ENCODE measurements around the gene PARN. TPM values are rescaled to one million over a fixed set of nuclear protein-coding genes. Genes with fewer than 3 reads are reported as not detected.
"Not testable (repeated sequence)": the region's sequence is repeated elsewhere in the genome, so short reads cannot be mapped to it uniquely, and the experiment has no call there.

The PARN gene
- polyA plus RNA-seq, 3 donors, result 10.6 to 16.6 (median 13.2) TPM

DNA sequence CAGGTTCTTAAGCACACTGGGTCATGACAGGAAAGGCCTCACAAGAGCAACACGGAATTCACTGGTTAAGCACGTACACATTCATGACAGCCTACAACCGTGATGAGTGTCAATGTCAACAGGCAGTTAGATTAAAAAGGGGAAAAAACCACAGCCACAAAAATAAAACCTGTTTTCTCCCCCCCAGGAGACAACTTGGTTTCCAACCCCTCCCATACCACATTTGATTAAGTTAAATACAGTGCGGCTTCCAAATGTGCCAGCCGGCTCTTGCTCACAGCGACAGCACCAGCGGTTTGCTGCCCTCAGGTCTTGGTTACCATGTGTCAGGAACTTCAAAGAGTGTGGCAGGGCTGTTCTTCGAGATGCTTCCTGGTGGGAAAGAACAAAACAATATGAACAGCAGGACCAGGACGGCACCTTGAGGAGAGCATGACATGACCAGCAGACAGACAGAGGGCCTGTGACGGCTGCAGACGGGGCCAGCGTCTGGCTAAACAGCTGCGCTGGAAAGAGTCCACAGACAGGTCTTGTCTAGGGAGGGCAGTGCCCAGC lies 193.6 kb downstream of the PARN start:
- H3K27ac ChIP-seq (ENCODE audit: low read depth, low read length), result no peak overlapping the region
- 85 to 92% (median 90%) methylated on average over 13 of the region's 13 CpGs for WGBS, 3 donors

- WGBS, 3 donors, result 89 to 94% (median 94%) methylated on average over 8 of the region's 8 CpGs
- no peak overlapping the region for H3K27ac ChIP-seq (ENCODE audit: low read depth, low read length)
Measured at GRCh38 chr16:14434860-14435259, 195.2 kb downstream of the PARN start.

DNA sequence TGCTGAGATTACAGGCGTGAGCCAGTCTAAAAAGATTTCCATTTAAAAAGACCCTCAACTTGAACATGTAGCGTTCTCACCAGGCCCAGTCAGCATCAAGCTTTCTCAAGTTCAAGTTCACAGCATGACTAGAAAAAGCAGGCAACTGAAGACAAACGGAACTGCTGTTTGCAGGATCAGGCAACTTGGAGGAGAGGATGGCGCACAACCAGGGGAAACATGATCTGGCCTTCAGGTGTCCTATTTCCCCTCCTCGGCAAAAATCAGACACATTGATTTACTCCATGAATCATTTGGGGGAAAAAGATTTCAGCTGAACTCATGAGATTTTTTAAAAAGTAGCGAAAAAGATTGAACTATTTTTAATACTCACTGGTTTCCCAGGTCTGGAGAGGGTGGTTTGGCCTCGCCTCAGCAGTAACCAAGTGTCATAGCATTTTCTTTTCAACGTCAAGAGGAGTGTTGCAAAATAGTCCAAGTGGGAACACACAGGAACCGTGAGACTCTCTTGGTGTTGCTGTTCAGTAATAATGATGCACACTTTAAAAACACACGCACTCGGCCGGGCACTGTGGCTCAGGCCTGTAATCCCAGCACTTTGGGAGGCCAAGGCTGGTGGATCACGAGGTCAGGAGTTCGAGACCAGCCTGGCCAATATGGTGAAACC lies 201.0 kb downstream of the PARN start:
- not testable (repeated sequence) for H3K27ac ChIP-seq (ENCODE audit: low read depth, low read length)
- WGBS, 3 donors, result 89 to 92% (median 90%) methylated on average over 13 to 14 of the region's 14 CpGs

GRCh38 chr16:14428043-14428442 lies 202.0 kb downstream of the PARN start:
- WGBS, 3 donors, result 91 to 96% (median 92%) methylated on average over 4 of the region's 4 CpGs
- no peak overlapping the region for H3K27ac ChIP-seq (ENCODE audit: low read depth, low read length)

GRCh38 chr16:14427371-14427948 lies 202.6 kb downstream of the PARN start:
- WGBS, 3 donors, result 72 to 80% (median 79%) methylated on average over 9 of the region's 9 CpGs
- H3K27ac ChIP-seq (ENCODE audit: low read depth, low read length), result no peak overlapping the region

DNA sequence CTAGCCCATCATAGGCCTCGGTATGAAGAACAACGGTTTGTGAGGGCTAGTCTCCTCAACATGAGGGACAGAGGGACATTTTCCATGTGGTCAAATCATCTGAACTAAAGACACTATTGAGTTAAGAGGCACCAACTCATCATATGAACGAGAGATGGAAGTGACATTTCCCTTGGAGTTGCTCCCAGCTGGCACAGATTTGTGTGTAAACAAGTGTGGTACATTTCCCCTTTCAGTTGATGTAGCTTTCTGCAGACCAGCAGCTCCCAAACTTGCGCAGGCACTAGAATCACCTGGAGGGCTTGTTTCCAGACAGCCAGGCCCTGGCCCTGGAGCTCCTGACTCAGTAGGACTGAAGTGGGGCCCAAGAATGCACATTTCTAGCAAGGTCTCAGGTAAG lies 205.5 kb downstream of the PARN start:
- no peak overlapping the region for H3K27ac ChIP-seq (ENCODE audit: low read depth, low read length)
- 78 to 82% (median 80%) methylated on average over 4 of the region's 4 CpGs for WGBS, 3 donors

GRCh38 chr16:14423344-14423743 lies 206.7 kb downstream of the PARN start:
- no peak overlapping the region for H3K27ac ChIP-seq (ENCODE audit: low read depth, low read length)
- 85 to 95% (median 92%) methylated on average over 4 of the region's 4 CpGs for WGBS, 3 donors

GRCh38 chr16:14420721-14421488 lies 209.2 kb downstream of the PARN start:
- H3K27ac ChIP-seq (ENCODE audit: low read depth, low read length), result no peak overlapping the region
- 78 to 88% (median 82%) methylated on average over 18 of the region's 18 CpGs for WGBS, 3 donors

DNA sequence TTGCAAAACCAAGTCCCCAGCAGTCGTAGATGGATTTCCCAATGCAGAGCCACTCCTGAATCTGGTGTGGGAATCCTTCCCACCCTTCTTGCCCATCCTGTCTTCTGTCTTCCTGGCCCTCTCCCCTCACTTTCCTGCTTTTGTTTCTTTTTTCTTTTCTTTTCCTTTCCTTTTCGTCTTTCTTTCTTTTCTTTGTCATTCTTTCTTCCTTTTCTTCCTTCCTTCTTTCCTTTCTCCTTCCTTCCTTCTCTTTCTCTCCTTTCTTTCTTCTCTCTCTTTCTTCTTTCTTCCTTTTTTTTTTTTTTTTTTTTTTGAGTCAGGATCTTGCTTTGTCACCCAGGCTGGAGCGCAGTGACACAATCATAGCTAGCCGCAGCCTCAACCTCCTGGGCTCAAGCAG lies 209.8 kb downstream of the PARN start:
- not testable (repeated sequence) for H3K27ac ChIP-seq (ENCODE audit: low read depth, low read length)
- WGBS, 3 donors, result 68 to 88% (median 69%) methylated on average over 4 of the region's 4 CpGs

DNA sequence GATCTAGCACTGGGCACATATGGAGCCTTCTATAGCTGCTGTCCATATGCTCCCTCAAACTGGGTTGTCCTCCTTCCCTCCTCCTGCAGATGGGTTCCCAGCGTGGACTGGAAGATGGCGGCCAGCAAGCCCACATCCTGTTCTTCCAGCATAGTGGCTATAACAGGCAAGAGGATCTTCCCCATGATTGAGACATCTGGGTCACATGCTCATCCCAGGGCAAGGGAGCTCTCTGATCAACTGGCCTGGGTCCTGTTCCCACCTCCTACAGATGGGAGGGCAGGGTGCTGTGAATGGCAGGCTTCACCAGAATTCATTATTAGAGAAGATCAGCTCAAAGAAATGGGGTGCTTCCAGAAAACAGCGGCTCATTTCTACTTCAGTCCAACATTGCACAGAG lies 210.2 kb downstream of the PARN start:
- whole genome bisulfite sequencing, 3 donors, result 68 to 94% (median 75%) methylated on average over 3 of the region's 3 CpGs
- H3K27ac ChIP-seq (ENCODE audit: low read depth, low read length), result no peak overlapping the region

- WGBS, 3 donors, result 39 to 74% (median 67%) methylated on average over 6 of the region's 6 CpGs
- no peak overlapping the region for H3K27ac ChIP-seq (ENCODE audit: low read depth, low read length)
Measured at GRCh38 chr16:14418795-14419225, 211.2 kb downstream of the PARN start.

- 97 to 98% (median 98%) methylated on average over 3 of the region's 3 CpGs for WGBS, 3 donors
- H3K27ac ChIP-seq (ENCODE audit: low read depth, low read length), result no peak overlapping the region
Measured at GRCh38 chr16:14416184-14416583, 213.9 kb downstream of the PARN start.

DNA sequence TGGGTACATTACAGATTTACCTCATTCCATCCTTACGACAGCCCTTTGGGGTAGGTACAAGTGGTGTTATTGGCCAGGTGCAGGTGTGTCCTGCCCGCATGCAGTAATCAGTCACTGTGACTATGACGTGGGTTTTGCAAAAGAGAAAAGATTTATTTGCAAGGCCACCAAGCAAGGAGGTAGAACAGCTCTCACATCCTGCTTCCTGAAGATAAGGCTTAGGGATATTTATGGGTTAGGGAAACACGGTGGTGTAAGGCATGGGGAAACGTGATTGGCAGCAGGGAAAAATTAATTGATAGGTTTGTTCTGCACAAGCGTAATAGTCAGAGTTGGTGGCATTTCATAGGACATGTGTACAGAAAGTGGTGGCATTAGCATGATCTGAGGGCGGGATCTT lies 214.8 kb downstream of the PARN start:
- no peak overlapping the region for H3K27ac ChIP-seq (ENCODE audit: low read depth, low read length)
- 49 to 81% (median 55%) methylated on average over 7 of the region's 7 CpGs for WGBS, 3 donors

DNA sequence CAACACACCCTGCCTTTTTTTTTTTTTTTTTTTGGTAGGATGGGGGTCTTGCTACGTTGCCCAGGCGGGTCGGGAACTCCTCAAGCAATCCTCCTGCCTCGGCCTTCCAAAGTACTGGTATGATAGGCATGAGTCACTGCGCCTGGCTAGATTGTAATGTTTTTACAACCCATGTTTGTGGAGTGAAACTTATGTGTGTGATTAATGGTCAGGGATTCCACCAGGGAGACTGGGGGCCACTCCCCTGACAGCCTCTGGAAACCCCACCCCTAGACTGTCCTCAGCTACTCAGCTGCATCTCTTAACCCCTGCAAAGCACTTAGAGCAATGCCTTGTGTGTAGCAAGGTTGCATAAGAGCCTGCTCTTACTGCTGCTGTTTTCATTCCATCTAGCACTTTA lies 220.5 kb downstream of the PARN start:
- WGBS, 3 donors, result 50 to 73% (median 70%) methylated on average over 5 of the region's 5 CpGs
- H3K27ac ChIP-seq (ENCODE audit: low read depth, low read length), result no peak overlapping the region

- 95 to 100% (median 95%) methylated on average over 2 of the region's 2 CpGs for WGBS, 3 donors
- no peak overlapping the region for H3K27ac ChIP-seq (ENCODE audit: low read depth, low read length)
Measured at GRCh38 chr16:14407786-14408399, 222.2 kb downstream of the PARN start.

DNA sequence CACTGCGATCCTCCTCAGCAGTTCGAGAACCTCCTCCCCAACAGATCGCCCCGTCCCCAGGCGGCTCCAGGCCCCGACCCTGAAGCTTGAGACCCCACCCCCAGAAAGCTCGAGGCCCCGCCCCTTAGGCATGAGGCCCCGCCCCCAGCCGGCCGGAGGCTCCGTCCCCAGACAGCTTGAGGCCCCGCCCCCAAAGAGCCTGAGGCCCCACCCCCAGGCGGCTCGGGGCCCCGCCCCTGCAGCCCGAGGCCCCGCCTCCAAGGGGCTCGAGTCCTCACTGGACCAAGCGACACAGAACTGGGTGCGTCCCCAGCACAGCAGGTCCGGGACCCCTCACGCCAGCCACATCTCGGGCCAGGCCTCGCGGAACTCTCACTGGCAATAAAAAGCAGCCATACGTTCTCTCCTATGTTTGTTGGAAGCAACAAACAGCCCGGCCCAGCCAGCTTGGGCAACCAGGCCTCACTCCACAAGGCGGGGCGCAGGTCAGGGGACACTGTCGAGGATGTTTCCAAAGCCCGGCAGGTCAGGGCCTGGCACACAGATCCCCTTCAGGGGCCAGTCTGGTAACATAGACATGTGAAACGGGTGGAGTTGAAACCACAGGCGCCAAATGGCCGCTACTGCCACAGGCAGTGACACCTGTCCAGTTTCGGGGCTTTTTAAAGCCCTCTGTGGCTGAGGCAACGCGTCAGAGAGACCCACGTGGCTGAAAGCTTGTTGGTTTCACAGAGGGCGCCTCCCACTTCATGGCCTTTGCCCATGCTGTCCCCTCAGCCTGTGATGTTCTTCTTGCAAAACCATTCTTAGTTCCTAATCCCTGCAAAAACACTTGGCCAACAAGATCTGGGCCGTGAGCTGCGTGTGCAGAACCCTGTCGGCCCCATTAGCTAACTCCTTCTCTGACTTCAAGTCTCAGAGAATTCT lies 224.2 kb downstream of the PARN start:
- no peak overlapping the region for H3K27ac ChIP-seq (ENCODE audit: low read depth, low read length)
- WGBS, 3 donors, result 45 to 54% (median 48%) methylated on average over 41 to 43 of the region's 43 CpGs

DNA sequence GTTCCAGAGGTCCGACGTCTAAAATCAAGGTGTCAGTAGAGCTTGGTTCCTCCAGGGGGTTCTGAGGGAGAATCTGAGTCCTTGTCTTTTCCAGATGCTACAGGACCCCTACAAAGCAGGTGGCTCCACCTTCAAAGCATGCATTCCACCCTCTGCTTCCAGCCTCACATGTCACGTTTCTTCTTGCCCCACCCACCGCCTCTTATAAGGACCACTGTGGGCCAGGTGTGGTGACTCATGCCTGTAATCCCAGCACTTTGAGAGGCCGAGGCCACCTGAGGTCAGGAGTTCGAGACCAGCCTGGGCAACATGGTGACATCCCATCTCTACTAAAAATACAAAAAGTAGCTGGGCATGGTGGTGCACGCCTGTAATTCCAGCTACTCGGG lies 227.1 kb downstream of the PARN start:
- 87 to 93% (median 88%) methylated on average over 8 of the region's 8 CpGs for WGBS, 3 donors
- H3K27ac ChIP-seq (ENCODE audit: low read depth, low read length), result not testable (repeated sequence)
